HS-27A (cell line): Measurements from ENCODE around the gene RPTOR.

Experiments used
- DNase-seq: peaks from one replicate; pipeline ENCODE4 v3.0.0-alpha.2; 2012; ENCODE audit warnings: low read depth, missing footprints

The RPTOR gene

GRCh38 chr17:80983545-80983944, 438.9 kb downstream of the RPTOR start:
- DNase-seq: no peak

GRCh38 chr17:80984749-80985148, 440.1 kb downstream of the RPTOR start:
- peak; percentile 61 for DNase-seq

DNA sequence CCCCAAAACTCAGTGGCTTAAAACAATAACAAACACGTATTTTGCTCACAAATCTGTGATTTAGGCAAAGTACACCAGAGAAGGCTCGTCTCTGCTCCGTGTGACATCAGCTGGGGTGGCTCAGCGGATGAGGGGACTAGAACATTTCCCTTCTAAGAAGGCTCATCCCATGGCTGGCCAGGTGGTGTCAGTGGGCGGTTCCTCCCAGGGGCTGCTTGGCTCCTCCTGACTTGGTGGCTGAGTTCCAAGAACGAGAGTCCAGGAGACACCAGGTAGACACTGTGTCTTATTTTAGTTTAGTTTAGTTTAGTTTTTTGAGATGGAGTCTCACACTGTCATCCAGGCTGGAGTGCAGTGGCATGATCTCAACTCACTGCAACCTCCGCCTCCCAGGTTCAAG, 441.4 kb downstream of the RPTOR start:
- DNase-seq: no peak

DNA sequence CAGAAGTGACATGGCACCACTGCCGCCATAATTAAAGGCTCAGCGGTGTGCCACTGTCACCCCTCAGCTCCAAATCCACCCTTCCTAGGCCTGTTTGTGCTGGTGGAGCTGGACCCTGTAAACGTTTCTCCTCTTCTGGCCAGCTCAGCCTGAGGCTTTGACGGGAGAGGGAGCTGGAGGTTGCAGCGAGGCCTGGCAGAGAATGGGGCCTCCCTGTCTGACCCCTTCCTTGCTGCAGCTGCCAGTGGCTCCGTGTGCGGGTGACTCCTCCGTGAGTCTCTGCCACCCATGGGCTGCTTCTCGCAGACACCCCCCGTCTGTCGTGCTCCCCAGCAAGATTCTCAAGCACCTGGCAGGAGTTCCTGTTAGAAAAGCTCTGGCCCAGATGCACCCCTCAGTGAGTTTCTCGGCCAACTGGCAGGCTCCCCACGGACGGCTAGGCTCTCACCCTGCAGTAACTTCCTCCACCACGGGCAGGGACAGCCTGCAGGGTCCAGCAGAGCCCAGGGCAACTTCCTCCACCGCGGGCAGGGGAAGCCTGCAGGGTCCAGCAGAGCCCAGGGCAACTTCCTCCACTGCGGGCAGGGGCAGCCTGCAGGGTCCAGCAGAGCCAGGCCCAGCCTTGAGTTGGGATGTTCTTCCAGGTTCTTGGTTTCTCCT, 442.3 kb downstream of the RPTOR start:
- no peak for DNase-seq

- DNase-seq: no peak
Observed at GRCh38 chr17:80987941-80988461, 443.4 kb downstream of the RPTOR start.

DNA sequence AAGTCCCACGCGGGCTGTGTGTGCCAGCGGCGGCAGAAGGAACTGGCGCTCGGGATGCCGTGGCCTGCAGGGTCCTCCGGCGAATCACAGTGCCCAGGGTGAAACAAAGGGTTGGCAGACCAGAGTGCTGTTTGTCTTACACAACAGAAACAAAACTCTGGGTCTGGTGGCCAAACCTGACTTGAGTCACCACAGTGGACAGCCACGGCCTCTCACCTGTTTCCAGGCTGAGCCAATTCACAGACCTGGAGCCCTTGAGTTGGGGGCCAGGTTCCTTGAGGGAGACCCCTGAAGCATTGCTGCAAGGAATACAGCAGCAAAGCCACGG, 444.9 kb downstream of the RPTOR start:
- DNase-seq: no peak

GRCh38 chr17:80990921-80991644, 446.4 kb downstream of the RPTOR start:
- DNase-seq: no peak

GRCh38 chr17:80991645-80992076, 447.0 kb downstream of the RPTOR start, which contains the start of gene CHMP6:
CHMP6 (plus strand) TSS chr17:80991841; CDS start chr17:80991919, 78 bp downstream.
- DNase-seq: no peak

GRCh38 chr17:80992077-80992947, 447.7 kb downstream of the RPTOR start:
- no peak for DNase-seq

GRCh38 chr17:80992948-80993624, 448.4 kb downstream of the RPTOR start:
- DNase-seq: no peak

- DNase-seq: no peak
Observed at GRCh38 chr17:80995131-80995530, 450.5 kb downstream of the RPTOR start.

- DNase-seq: no peak
Observed at GRCh38 chr17:80996422-80997305, 452.0 kb downstream of the RPTOR start.

DNA sequence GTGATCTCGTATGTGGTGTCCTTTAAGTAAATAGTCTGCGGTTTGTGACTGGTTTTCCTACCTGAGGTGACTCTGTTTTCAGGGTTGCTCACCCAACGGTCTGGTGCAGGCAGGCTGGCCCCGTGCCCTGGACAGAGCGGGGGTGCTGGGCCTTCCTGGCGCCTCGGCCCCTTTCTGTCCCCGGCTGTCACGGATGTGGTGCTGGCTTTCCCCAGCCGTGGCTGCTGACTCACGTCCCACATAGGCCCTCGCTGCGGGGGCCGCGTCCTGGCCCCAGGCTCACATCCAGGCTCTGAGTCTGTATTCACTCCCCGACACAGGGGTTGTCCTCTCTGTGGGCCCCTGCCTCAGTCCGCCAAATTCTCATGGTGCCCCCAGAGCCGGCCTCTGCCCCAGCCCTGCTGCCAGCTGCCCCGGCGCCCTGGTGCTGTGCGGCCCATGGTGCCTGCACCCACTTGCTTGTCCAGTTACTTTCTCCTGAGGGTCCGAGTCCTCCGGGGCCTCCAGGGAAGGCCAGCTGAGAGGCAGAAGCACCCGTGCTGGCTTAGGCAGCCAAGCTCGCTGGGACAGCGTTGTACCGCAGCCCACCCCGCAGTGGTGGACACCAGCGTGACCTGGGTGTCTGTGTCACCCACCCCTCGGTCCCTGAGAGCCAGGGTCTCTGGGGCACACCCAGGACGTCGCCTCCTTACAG, 452.9 kb downstream of the RPTOR start:
- DNase-seq: no peak

- DNase-seq: no peak
Observed at GRCh38 chr17:80998118-80998747, 453.6 kb downstream of the RPTOR start.

DNA sequence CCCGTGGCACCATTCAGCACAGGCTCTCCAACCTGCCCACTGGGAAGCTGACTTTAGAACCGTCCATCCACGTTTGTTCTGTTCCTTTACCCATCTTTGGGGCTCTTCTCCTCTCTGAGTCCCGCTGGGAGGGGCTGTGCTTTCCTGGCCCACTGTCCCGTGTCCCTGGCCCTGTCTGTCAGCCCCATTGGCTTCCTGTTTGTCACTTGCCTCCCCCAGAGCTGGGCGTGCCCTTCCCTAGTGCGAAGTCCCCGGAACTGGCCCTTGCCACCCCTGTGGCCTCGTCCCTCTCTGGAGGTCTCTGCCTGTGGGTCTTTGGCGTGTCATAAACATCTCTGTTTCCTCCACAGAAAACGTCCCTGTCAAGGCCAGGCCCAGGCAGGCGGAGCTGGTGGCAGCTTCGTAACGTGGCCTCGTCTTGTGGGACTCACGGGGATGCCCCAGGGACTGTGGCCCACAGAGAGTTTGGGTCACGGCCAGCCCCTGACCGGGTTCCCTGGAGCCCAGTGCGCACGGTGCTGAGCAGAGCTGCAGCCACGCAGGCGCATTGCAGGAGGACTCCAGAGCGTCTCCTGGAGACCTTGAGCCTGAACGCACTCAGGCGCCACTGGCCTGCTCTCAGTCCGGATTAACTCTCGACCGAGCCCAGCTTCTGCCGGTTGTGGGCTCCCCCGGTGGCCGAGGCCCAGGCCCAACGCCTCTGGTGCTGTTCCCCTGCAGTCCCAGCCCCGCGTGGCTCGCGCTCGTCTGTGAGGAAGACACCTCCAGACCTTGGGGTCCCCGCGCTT, 454.3 kb downstream of the RPTOR start:
- DNase-seq: no peak

DNA sequence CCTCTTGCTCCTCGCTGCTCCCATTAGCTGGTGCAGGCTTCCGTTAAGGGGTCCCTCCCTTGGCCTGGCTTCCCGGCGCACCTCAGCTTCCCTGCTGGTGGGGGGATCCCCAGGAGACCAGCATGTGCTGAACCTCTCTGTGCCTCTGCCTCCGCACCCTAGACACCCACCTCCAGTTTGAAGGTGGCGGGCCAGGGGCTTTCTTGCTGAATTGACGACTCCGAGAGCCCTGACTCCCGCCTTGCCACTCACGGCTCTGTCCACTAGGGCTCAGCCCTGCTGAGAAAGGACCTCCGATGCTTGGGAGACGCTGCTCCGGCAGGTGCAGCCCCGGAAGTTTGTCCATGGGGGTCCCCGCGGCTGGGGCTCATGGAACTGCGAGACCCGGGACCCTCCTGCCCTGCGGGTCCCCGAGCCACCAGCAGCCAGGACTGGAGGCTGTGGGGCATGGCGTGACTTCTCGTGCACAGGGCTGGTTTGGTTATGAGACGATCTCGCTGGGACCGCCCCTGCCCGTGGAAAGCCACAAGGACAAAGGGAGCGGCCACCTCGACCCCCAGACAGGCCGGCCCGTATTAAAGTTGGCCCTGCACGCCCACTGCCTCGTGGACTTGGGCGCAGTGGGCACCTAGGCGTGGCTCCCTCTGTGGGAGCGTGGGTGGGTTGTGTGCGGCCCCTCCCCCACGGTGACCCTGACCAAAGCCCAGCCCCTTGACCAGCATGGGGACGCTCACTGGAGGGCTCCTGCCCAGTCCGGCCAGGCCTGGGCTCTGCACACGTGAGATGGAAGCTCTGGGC, 455.1 kb downstream of the RPTOR start:
- no peak for DNase-seq

GRCh38 chr17:81000334-81000630, 455.6 kb downstream of the RPTOR start:
- DNase-seq: no peak

- DNase-seq: no peak
Observed at GRCh38 chr17:81000631-81001357, 456.2 kb downstream of the RPTOR start.
